Measurements from ENCODE around the gene MIEF2. TPM values are rescaled to one million over a fixed set of nuclear protein-coding genes. Genes with fewer than 3 reads are reported as not detected.

The MIEF2 gene
- total RNA-seq, 1 donor, result 13.2 TPM

- H3K4me3 ChIP-seq (ENCODE audit: low read depth, low read length), result no peak overlapping the region
- no peak for TF ChIP-seq CTCF (IDR thresholded peaks at IDR 0.05; ENCODE audit: insufficient read depth, low read length)
- no peak for DNase-seq (ENCODE audit: low read depth)
These were observed 31.2 kb upstream of the MIEF2 start for GRCh38 chr17:18229254-18229653.

GRCh38 chr17:18229771-18230170, 30.7 kb upstream of the MIEF2 start:
- no peak for DNase-seq (ENCODE audit: low read depth)
- TF ChIP-seq CTCF (IDR thresholded peaks at IDR 0.05; ENCODE audit: insufficient read depth, low read length), result no peak
- no peak overlapping the region for H3K4me3 ChIP-seq (ENCODE audit: low read depth, low read length)

GRCh38 chr17:18230288-18231141, 29.9 kb upstream of the MIEF2 start:
- no peak for TF ChIP-seq CTCF (IDR thresholded peaks at IDR 0.05; ENCODE audit: insufficient read depth, low read length)
- no peak for DNase-seq (ENCODE audit: low read depth)
- no peak overlapping the region for H3K4me3 ChIP-seq (ENCODE audit: low read depth, low read length)

GRCh38 chr17:18231164-18231563, 29.3 kb upstream of the MIEF2 start:
- H3K4me3 ChIP-seq (ENCODE audit: low read depth, low read length), result no peak overlapping the region
- DNase-seq (ENCODE audit: low read depth), result no peak
- TF ChIP-seq CTCF (IDR thresholded peaks at IDR 0.05; ENCODE audit: insufficient read depth, low read length), result no peak

- no peak for TF ChIP-seq CTCF (IDR thresholded peaks at IDR 0.05; ENCODE audit: insufficient read depth, low read length)
- DNase-seq (ENCODE audit: low read depth), result no peak
These were observed 26.5 kb upstream of the MIEF2 start for GRCh38 chr17:18233803-18234518.

GRCh38 chr17:18234853-18235380, 25.5 kb upstream of the MIEF2 start:
- no peak overlapping the region for H3K4me3 ChIP-seq (ENCODE audit: low read depth, low read length)
- no peak for TF ChIP-seq CTCF (IDR thresholded peaks at IDR 0.05; ENCODE audit: insufficient read depth, low read length)
- no peak for DNase-seq (ENCODE audit: low read depth)

More at GRCh38 chr17:18233803-18234518, 26.5 kb upstream of the MIEF2 start:
- H3K4me3 ChIP-seq (ENCODE audit: low read depth, low read length), result no peak overlapping the region
